ENCODE results near the gene MON1A.

DNA sequence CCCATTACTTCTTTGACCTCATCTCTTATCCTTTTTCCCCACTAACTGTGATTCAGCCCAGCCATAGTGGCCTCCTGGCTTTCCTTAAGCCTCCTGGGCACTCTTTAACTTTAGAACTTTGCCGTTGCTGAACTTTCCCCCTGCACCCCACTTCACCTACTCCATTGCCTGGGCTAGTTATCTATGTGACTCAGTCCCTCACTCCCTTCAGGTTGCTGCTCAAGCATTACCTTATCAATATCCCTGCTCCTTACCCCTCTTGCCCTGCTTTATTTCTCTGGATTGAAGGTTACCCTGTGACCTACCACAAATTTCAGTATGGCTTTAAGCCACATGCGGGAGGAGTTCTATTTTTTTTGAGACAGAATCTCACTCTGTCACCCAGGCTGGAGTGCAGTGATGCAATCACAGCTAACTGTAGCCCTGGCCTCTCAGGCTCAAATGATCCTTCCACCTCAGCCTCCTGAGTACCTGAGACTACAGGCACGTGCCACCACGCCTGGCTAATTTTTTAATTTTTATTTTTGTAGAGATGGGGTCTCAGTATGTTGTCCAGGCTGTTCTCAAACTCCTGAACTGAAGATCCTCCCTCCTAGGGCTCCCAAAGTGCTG lies 3.4 kb downstream of the MON1A start:
- no peak for TF ChIP-seq EZH2 (IDR thresholded peaks at IDR 0.05; ENCODE audit: borderline replicate concordance, low read length)
- TF ChIP-seq CTCF (conservative IDR thresholded peaks at IDR 0.05 in 1 of 2, IDR thresholded peaks at IDR 0.05 in 1 of 2; ENCODE audit: extremely low read depth in 1 of 2, insufficient read depth in 1 of 2, low read depth in 1 of 2, low read length in 2 of 2), result no peak

All from mammary epithelial cell (primary cell).